H9 (cell line): ENCODE data around the gene DSG4. TPM values are rescaled to one million over a fixed set of nuclear protein-coding genes. Genes with fewer than 3 reads are reported as not detected.
A peak's percentile ranks its signal among the peaks of the same experiment; 100 is the strongest.

Source experiments
- DNase-seq: peaks from one replicate; pipeline ENCODE4 v3.0.0-alpha.2; 2017
- H2AFZ ChIP-seq: one replicate; pipeline ENCODE4 v1.6.1; 2013; ENCODE audit warnings: mild to moderate bottlenecking, low read length, control low read depth, moderate library complexity
- H2AK5ac ChIP-seq: 2 replicates; pipeline ENCODE4 v1.6.1; 2013; ENCODE audit warnings: low read length, control low read depth, mixed read lengths; ENCODE audit not compliant: insufficient read length
- H2BK120ac ChIP-seq: one replicate; pipeline ENCODE4 v1.6.1; 2013; ENCODE audit warnings: low read depth, mild to moderate bottlenecking, low read length, control low read depth, inconsistent platforms; ENCODE audit not compliant: poor library complexity, severe bottlenecking
- H2BK12ac ChIP-seq: 2 replicates; pipeline ENCODE4 v1.6.1; 2013; ENCODE audit warnings: low read length, control low read depth, mixed read lengths, low read depth; ENCODE audit not compliant: insufficient read length
- H2BK15ac ChIP-seq: 2 replicates; pipeline ENCODE4 v1.6.1; 2013; ENCODE audit warnings: low read depth, low read length, control low read depth
- H2BK20ac ChIP-seq: one replicate; pipeline ENCODE4 v1.6.1; 2013; ENCODE audit warnings: low read depth, mild to moderate bottlenecking, low read length, control low read depth, inconsistent platforms; ENCODE audit not compliant: poor library complexity, severe bottlenecking
- H2BK5ac ChIP-seq: 2 replicates; pipeline ENCODE4 v1.6.1; 2013; ENCODE audit warnings: low read length, control low read depth, mixed read lengths; ENCODE audit not compliant: insufficient read length
- H3K14ac ChIP-seq: 2 replicates; pipeline ENCODE4 v1.6.1; 2013; ENCODE audit warnings: low read length, control low read depth; ENCODE audit not compliant: insufficient read depth
- H3K18ac ChIP-seq: 2 replicates; pipeline ENCODE4 v1.6.1; 2013; ENCODE audit warnings: low read depth, mild to moderate bottlenecking, mixed read lengths, low read length, control low read depth; ENCODE audit not compliant: insufficient read length
- H3K23ac ChIP-seq: 2 replicates; pipeline ENCODE4 v1.6.1; 2013; ENCODE audit warnings: low read length, control low read depth, mixed read lengths, low read depth; ENCODE audit not compliant: insufficient read length
- H3K23me2 ChIP-seq: 2 replicates; pipeline ENCODE4 v1.6.1; 2013; ENCODE audit warnings: low read depth, mild to moderate bottlenecking, mixed read lengths, low read length, control low read depth; ENCODE audit not compliant: insufficient read length, poor library complexity, severe bottlenecking
- H3K27ac ChIP-seq: 2 replicates; pipeline ENCODE4 v1.5.1; 2013; ENCODE audit warnings: low read length, control low read depth, mixed read lengths, low read depth; ENCODE audit not compliant: insufficient read length
- H3K27me3 ChIP-seq: 2 replicates; pipeline ENCODE4 v1.6.1; 2013; ENCODE audit warnings: low read length, control low read depth, inconsistent platforms; ENCODE audit not compliant: insufficient read depth
- H3K4ac ChIP-seq: 2 replicates; pipeline ENCODE4 v1.6.1; 2013; ENCODE audit warnings: low read depth, mild to moderate bottlenecking, control low read depth, inconsistent platforms, low read length, moderate library complexity
- H3K4me1 ChIP-seq: 2 replicates; pipeline ENCODE4 v1.6.1; 2013; ENCODE audit warnings: low read length, control low read depth, inconsistent platforms; ENCODE audit not compliant: insufficient read depth
- H3K4me2 ChIP-seq: 2 replicates; pipeline ENCODE4 v1.6.1; 2013; ENCODE audit warnings: low read length, control low read depth, mixed read lengths; ENCODE audit not compliant: insufficient read length, insufficient read depth
- H3K56ac ChIP-seq: 2 replicates; pipeline ENCODE4 v1.6.1; 2013; ENCODE audit warnings: low read depth, mild to moderate bottlenecking, mixed read lengths, low read length, control low read depth; ENCODE audit not compliant: insufficient read length
- H3K79me1 ChIP-seq: 2 replicates; pipeline ENCODE4 v1.6.1; 2013; ENCODE audit warnings: low read depth, mild to moderate bottlenecking, moderate library complexity, low read length, control low read depth, inconsistent platforms; ENCODE audit not compliant: insufficient read depth, poor library complexity, severe bottlenecking
- H3K79me2 ChIP-seq: 2 replicates; pipeline ENCODE4 v1.6.1; 2013; ENCODE audit warnings: low read length, control low read depth, inconsistent platforms; ENCODE audit not compliant: insufficient read depth
- H3K9ac ChIP-seq: 2 replicates; pipeline ENCODE4 v1.6.1; 2013; ENCODE audit warnings: low read length, control low read depth, mixed read lengths; ENCODE audit not compliant: insufficient read length; ENCODE audit errors: extremely low read depth
- H3K9me3 ChIP-seq: one replicate; pipeline ENCODE4 v1.6.1; 2013; ENCODE audit warnings: low read depth, low read length, inconsistent platforms; ENCODE audit not compliant: control insufficient read depth
- H3T11ph ChIP-seq: one replicate; pipeline ENCODE4 v1.6.1; 2013; ENCODE audit warnings: mild to moderate bottlenecking, low read length, control low read depth, inconsistent platforms
- H4K20me1 ChIP-seq: one replicate; pipeline ENCODE4 v1.6.1; 2013; ENCODE audit not compliant: control insufficient read depth, insufficient read length, insufficient read depth
- H4K5ac ChIP-seq: 2 replicates; pipeline ENCODE4 v1.6.1; 2013; ENCODE audit warnings: low read depth, mild to moderate bottlenecking, mixed read lengths, low read length, control low read depth; ENCODE audit not compliant: insufficient read length
- H4K8ac ChIP-seq: replicated peaks from 2 replicates; pipeline ENCODE4 v1.6.1; 2013; ENCODE audit warnings: low read length, control low read depth, mixed read lengths, low read depth; ENCODE audit not compliant: insufficient read length
- H4K91ac ChIP-seq: 2 replicates; pipeline ENCODE4 v1.6.1; 2013; ENCODE audit warnings: low read depth, mild to moderate bottlenecking, moderate library complexity, mixed read lengths, low read length, control low read depth; ENCODE audit not compliant: insufficient read length
- H3K27ac Mint-ChIP-seq, 3 experiments: 2 replicates in 2 of 3; 3 replicates in 1 of 3; pipeline ENCODE4 v1.8.0; 2020 to 2021; ENCODE audit warnings: mixed read lengths in 3 of 3, mild to moderate bottlenecking in 1 of 3, moderate library complexity in 1 of 3
- H3K27me3 Mint-ChIP-seq: 2 replicates; pipeline ENCODE4 v1.8.0; 2021; ENCODE audit warnings: low read depth, mild to moderate bottlenecking, moderate library complexity, mixed read lengths
- H3K36me3 Mint-ChIP-seq, 3 experiments: 2 replicates in 2 of 3; 3 replicates in 1 of 3; pipeline ENCODE4 v1.8.0; 2020 to 2021; ENCODE audit warnings: low read depth in 3 of 3, mixed read lengths in 3 of 3; ENCODE audit not compliant: insufficient read depth in 1 of 3
- H3K4me1 Mint-ChIP-seq, 2 experiments: 2 replicates each; pipeline ENCODE4 v1.8.0; 2020; ENCODE audit warnings: mixed read lengths in 2 of 2
- H3K4me3 Mint-ChIP-seq, 2 experiments: 2 replicates in 1 of 2; 3 replicates in 1 of 2; pipeline ENCODE4 v1.8.0; 2020 to 2021; ENCODE audit warnings: mild to moderate bottlenecking in 2 of 2, mixed read lengths in 2 of 2, moderate library complexity in 1 of 2
- H3K9me3 Mint-ChIP-seq, 2 experiments: 2 replicates in 1 of 2; 3 replicates in 1 of 2; pipeline ENCODE4 v1.8.0; 2020; ENCODE audit warnings: mild to moderate bottlenecking in 2 of 2, mixed read lengths in 2 of 2, moderate library complexity in 1 of 2
- WGBS: extraction: QIAGEN DNeasy Blood & Tissue Kit; methylation state at CpG from one replicate; pipeline ENCODE4 v1.1.7; 2013; ENCODE audit warnings: missing lambda C conversion rate, low lambda C conversion rate, mixed read lengths; ENCODE audit not compliant: insufficient read length; ENCODE audit errors: extremely low coverage; 5-methylcytosine and 5-hydroxymethylcytosine counted together
- total RNA-seq: library from RNA; stranded (reverse); gene quantifications from 2 replicates; pipeline ENCODE4 v1.2.1, GENCODE V29; 2021
- TF ChIP-seq, protein P1 (sequence below): fragments of 200-600 bp; sonication (generic); conservative IDR thresholded peaks from 3 replicates; pipeline ENCODE4 v1.8.0; 2021; ENCODE audit warnings: antibody characterized with exemption, mild to moderate bottlenecking

DSG4 gene
- total RNA-seq, 1 experiment from 2014 or later = not detected

GRCh38 chr18:31447530-31448191 lies 71.1 kb downstream of the DSG4 start, which contains the start of gene DSG3:
DSG3 (plus strand) TSS chr18:31447741; CDS start chr18:31447878, 137 bp downstream.
- no peak within 1 kb of the TSS for H2BK20ac ChIP-seq
- no peak within 1 kb of the TSS for H2BK120ac ChIP-seq
- H3K4me1 Mint-ChIP-seq = peaks cover 0 to 4% of the 10 kb centered on the region in 2 experiments; a peak in 1 of 4 replicates
- no peaks in the 10 kb centered on the region for H3K27me3 ChIP-seq
- H3K9me3 ChIP-seq = no peaks in the 10 kb centered on the region
- no peak within 1 kb of the TSS for H4K91ac ChIP-seq
- no peak within 1 kb of the TSS for H3K23ac ChIP-seq
- H2BK5ac ChIP-seq = no peak within 1 kb of the TSS
- H4K5ac ChIP-seq = no peak within 1 kb of the TSS
- no peaks in the 10 kb centered on the region for H3K4me1 ChIP-seq
- no peak within 1 kb of the TSS for H3K9ac ChIP-seq
- H3K4me3 Mint-ChIP-seq = no peak within 1 kb of the TSS
- H3K27ac Mint-ChIP-seq = peak within 1 kb of the TSS in 1 of 3 experiments; percentile 0; a peak in 1 of 7 replicates
- no peak for DNase-seq
- H3K23me2 ChIP-seq = no peaks in the 10 kb centered on the region
- no peak within 1 kb of the TSS for H2AK5ac ChIP-seq
- no peaks in the 10 kb centered on the region for H3K79me2 ChIP-seq
- no peaks in the 10 kb centered on the region for H3K36me3 Mint-ChIP-seq
- no peaks in the 10 kb centered on the region for H3K79me1 ChIP-seq
- peak within 1 kb of the TSS; percentile 57 for H2AFZ ChIP-seq
- no peak within 1 kb of the TSS for H4K8ac ChIP-seq
- no peak within 1 kb of the TSS for H2BK15ac ChIP-seq
- WGBS = no CpG with 5 or more reads among the region's 9 CpGs
- H3K14ac ChIP-seq = no peak within 1 kb of the TSS
- H3K4ac ChIP-seq = no peak within 1 kb of the TSS
- no peaks in the 10 kb centered on the region for H4K20me1 ChIP-seq
- H3K27ac ChIP-seq = no peak within 1 kb of the TSS
- H3K27me3 Mint-ChIP-seq = no peaks in the 10 kb centered on the region
- H3K9me3 Mint-ChIP-seq = no peaks in the 10 kb centered on the region
- H3K18ac ChIP-seq = no peak within 1 kb of the TSS
- H3K56ac ChIP-seq = no peak within 1 kb of the TSS
- TF ChIP-seq, protein P1, sequence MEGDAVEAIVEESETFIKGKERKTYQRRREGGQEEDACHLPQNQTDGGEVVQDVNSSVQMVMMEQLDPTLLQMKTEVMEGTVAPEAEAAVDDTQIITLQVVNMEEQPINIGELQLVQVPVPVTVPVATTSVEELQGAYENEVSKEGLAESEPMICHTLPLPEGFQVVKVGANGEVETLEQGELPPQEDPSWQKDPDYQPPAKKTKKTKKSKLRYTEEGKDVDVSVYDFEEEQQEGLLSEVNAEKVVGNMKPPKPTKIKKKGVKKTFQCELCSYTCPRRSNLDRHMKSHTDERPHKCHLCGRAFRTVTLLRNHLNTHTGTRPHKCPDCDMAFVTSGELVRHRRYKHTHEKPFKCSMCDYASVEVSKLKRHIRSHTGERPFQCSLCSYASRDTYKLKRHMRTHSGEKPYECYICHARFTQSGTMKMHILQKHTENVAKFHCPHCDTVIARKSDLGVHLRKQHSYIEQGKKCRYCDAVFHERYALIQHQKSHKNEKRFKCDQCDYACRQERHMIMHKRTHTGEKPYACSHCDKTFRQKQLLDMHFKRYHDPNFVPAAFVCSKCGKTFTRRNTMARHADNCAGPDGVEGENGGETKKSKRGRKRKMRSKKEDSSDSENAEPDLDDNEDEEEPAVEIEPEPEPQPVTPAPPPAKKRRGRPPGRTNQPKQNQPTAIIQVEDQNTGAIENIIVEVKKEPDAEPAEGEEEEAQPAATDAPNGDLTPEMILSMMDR = no peak
- no peak within 1 kb of the TSS for H3T11ph ChIP-seq
- no peak within 1 kb of the TSS for H3K4me2 ChIP-seq
- no peak within 1 kb of the TSS for H2BK12ac ChIP-seq
